ENCODE measurements around the gene OPN4. TPM values are rescaled to one million over a fixed set of nuclear protein-coding genes. Genes with fewer than 3 reads are reported as not detected.
"Not testable (repeated sequence)": the region's sequence is repeated elsewhere in the genome, so short reads cannot be mapped to it uniquely, and the experiment has no call there.

OPN4 gene
- total RNA-seq = not detected
- polyA plus RNA-seq = 0.13 TPM

- Histone ChIP-seq H3K4me1 (ENCODE audit: insufficient read depth) (no peaks in the 10 kb centered on the region), H3K27ac (ENCODE audit: low read depth) (no peak within 1 kb of the TSS), H3K36me3 (ENCODE audit: insufficient read depth) (no peaks in the 10 kb centered on the region), H3K4me3 (ENCODE audit: low read depth, low read length) (no peak within 1 kb of the TSS)
- no peak for DNase-seq (ENCODE audit: extremely low spot score)
- 95% methylated on average over 17 of the region's 17 CpGs for WGBS
These were observed at the start of gene OPN4 for GRCh38 chr10:86654411-86655172. TSS of gene OPN4 (plus strand) at chr10:86654547. CDS start at chr10:86654784, 237 bp downstream.

GRCh38 chr10:86607674-86608073 is 46.7 kb upstream of the OPN4 start:
- Histone ChIP-seq H3K4me3 (ENCODE audit: low read depth, low read length) (no peak overlapping the region), H3K27ac (ENCODE audit: low read depth) (no peak overlapping the region), H3K4me1 (ENCODE audit: insufficient read depth) (no peaks in the 10 kb centered on the region), H3K36me3 (ENCODE audit: insufficient read depth) (no peaks in the 10 kb centered on the region)
- DNase-seq (ENCODE audit: extremely low spot score) = no peak

DNA sequence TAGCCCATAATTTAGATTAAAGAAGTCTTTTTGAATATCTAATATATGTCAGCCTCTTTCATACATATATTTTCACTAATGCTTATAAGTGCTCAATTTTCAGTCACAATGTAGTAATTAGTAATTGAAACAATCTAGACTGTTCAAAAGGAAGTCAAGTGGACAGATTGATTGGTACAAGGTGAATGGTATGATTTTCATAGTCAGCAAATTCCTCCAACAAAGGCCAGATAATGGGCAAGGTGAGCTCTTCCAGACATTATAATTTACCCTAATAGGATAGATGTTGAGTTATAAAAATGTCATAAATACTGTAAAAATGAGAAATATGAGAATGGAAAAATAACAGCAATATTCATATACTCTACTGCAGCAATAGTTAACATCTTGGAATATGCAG is 44.4 kb upstream of the OPN4 start:
- no peaks in the 10 kb centered on the region for H3K36me3 ChIP-seq (ENCODE audit: insufficient read depth)
- H3K4me1 ChIP-seq (ENCODE audit: insufficient read depth) = no peaks in the 10 kb centered on the region
- H3K4me3 ChIP-seq (ENCODE audit: low read depth, low read length) = no peak overlapping the region
- H3K27ac ChIP-seq (ENCODE audit: low read depth) = no peak overlapping the region
- no peak for DNase-seq (ENCODE audit: extremely low spot score)

- H3K4me3 ChIP-seq (ENCODE audit: low read depth, low read length) = no peak overlapping the region
- no peak overlapping the region for H3K27ac ChIP-seq (ENCODE audit: low read depth)
- H3K36me3 ChIP-seq (ENCODE audit: insufficient read depth) = no peaks in the 10 kb centered on the region
- 95% methylated on average over 1 of the region's 1 CpG for WGBS
- DNase-seq (ENCODE audit: extremely low spot score) = no peak
- no peaks in the 10 kb centered on the region for H3K4me1 ChIP-seq (ENCODE audit: insufficient read depth)
These were observed 43.0 kb upstream of the OPN4 start for GRCh38 chr10:86611386-86611785.

DNA sequence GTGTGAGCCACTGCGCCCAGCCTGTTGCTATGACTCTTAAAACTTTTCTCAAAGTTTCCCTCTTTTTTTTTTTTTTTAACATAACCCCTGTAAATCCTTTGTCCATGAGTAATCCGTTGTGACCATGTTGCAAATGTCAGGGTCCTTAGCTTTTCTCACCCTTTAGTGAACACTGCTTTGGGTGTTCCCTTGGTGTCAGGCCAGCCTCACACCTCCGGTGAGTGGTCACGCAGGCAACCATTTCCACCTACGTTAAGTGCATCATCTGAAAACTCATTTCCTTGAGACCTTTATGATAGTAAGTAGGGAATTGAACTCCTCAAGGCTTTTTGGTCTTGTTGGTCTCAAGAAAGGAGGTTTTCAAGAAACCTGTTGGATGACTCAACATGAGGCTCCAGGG is 41.3 kb upstream of the OPN4 start:
- 76% methylated on average over 5 of the region's 5 CpGs for WGBS
- no peaks in the 10 kb centered on the region for H3K36me3 ChIP-seq (ENCODE audit: insufficient read depth)
- no peaks in the 10 kb centered on the region for H3K4me1 ChIP-seq (ENCODE audit: insufficient read depth)
- no peak overlapping the region for H3K4me3 ChIP-seq (ENCODE audit: low read depth, low read length)
- H3K27ac ChIP-seq (ENCODE audit: low read depth) = no peak overlapping the region
- DNase-seq (ENCODE audit: extremely low spot score) = no peak

DNA sequence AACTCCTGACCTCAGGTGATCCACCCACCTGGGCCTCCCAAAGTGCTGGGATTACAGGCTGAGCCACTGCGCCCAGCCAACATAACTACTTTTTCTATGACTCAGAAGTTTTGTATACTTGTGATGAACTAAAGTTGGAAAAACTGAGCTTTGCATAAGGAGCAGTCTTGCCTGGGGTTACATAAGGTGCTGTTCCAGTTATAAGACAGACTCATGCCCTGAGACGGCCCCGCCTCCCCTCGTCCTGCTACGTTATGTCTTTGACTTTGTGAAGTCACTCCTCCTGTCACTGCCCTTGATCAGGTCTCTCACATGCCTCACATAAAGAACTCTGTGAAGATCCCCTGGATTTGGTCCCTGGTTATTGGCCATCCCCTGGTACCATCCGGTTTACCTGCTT is 40.4 kb upstream of the OPN4 start:
- no peak overlapping the region for H3K4me3 ChIP-seq (ENCODE audit: low read depth, low read length)
- H3K36me3 ChIP-seq (ENCODE audit: insufficient read depth) = no peaks in the 10 kb centered on the region
- H3K4me1 ChIP-seq (ENCODE audit: insufficient read depth) = no peaks in the 10 kb centered on the region
- DNase-seq (ENCODE audit: extremely low spot score) = no peak
- 80% methylated on average over 6 of the region's 6 CpGs for WGBS
- no peak overlapping the region for H3K27ac ChIP-seq (ENCODE audit: low read depth)

DNA sequence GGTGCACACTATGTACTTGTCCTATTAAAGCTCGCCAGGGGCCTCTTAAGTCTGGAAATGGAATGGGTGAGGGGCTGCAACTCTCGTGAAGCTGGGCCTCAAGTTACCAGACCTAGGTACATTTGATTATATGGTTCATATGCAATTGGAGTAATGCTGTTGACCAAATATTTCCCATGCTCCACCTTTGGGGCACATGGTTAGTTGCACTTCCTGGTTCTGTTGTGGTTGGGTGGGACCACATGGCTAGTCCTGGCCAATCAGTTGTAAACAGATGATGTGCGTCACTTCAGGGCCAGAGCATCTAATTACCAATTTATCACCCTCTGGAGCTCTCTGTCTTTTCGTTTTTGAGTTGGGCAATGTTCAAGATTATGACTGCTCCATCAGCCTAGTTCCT is 39.5 kb upstream of the OPN4 start:
- WGBS = 83% methylated on average over 4 of the region's 4 CpGs
- no peaks in the 10 kb centered on the region for H3K36me3 ChIP-seq (ENCODE audit: insufficient read depth)
- no peaks in the 10 kb centered on the region for H3K4me1 ChIP-seq (ENCODE audit: insufficient read depth)

GRCh38 chr10:86617278-86617677 is 37.1 kb upstream of the OPN4 start:
- not testable (repeated sequence) for H3K4me1 ChIP-seq (ENCODE audit: insufficient read depth); H3K36me3 ChIP-seq (ENCODE audit: insufficient read depth); H3K4me3 ChIP-seq (ENCODE audit: low read depth, low read length); DNase-seq (ENCODE audit: extremely low spot score); H3K27ac ChIP-seq (ENCODE audit: low read depth)
- WGBS = 81% methylated on average over 2 of the region's 2 CpGs

More for the DNA sequence above, 39.5 kb upstream of the OPN4 start:
- Histone ChIP-seq H3K4me3 (ENCODE audit: low read depth, low read length) (no peak overlapping the region), H3K27ac (ENCODE audit: low read depth) (no peak overlapping the region)
- no peak for DNase-seq (ENCODE audit: extremely low spot score)

DNA sequence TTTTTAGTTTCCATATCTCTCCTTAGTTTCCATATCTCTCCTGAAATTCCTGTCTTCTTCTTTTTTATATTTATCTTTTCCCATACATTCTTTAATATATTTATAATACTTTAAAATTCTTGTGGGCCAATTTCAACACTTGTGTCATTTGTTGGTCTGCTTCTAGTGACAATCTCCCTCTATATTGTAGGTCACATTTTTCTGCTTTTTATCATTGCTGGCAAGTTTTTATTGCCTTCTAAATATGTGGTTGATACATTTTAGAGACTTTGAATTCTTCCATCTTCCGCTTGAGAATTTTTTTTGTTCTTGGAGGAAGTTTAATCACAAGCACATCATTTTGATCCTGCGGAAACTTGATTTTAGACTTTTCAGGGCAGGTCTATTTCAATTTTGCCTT is 26.0 kb upstream of the OPN4 start:
- no peak overlapping the region for H3K27ac ChIP-seq (ENCODE audit: low read depth)
- no peaks in the 10 kb centered on the region for H3K4me1 ChIP-seq (ENCODE audit: insufficient read depth)
- 74% methylated on average over 2 of the region's 2 CpGs for WGBS
- H3K36me3 ChIP-seq (ENCODE audit: insufficient read depth) = no peaks in the 10 kb centered on the region
- no peak overlapping the region for H3K4me3 ChIP-seq (ENCODE audit: low read depth, low read length)
- DNase-seq (ENCODE audit: extremely low spot score) = no peak

GRCh38 chr10:86630079-86630478 is 24.3 kb upstream of the OPN4 start:
- H3K4me1 ChIP-seq (ENCODE audit: insufficient read depth) = no peaks in the 10 kb centered on the region
- no peak overlapping the region for H3K27ac ChIP-seq (ENCODE audit: low read depth)
- H3K4me3 ChIP-seq (ENCODE audit: low read depth, low read length) = no peak overlapping the region
- no peak for DNase-seq (ENCODE audit: extremely low spot score)
- H3K36me3 ChIP-seq (ENCODE audit: insufficient read depth) = no peaks in the 10 kb centered on the region
- 11% methylated on average over 2 of the region's 2 CpGs for WGBS

GRCh38 chr10:86632009-86632800 is 22.1 kb upstream of the OPN4 start:
- Histone ChIP-seq H3K27ac (ENCODE audit: low read depth) (no peak overlapping the region), H3K4me1 (ENCODE audit: insufficient read depth) (no peaks in the 10 kb centered on the region), H3K4me3 (ENCODE audit: low read depth, low read length) (peak overlapping the region; percentile 45), H3K36me3 (ENCODE audit: insufficient read depth) (no peaks in the 10 kb centered on the region)
- DNase-seq (ENCODE audit: extremely low spot score) = no peak
- WGBS = 13% methylated on average over 49 of the region's 49 CpGs

DNA sequence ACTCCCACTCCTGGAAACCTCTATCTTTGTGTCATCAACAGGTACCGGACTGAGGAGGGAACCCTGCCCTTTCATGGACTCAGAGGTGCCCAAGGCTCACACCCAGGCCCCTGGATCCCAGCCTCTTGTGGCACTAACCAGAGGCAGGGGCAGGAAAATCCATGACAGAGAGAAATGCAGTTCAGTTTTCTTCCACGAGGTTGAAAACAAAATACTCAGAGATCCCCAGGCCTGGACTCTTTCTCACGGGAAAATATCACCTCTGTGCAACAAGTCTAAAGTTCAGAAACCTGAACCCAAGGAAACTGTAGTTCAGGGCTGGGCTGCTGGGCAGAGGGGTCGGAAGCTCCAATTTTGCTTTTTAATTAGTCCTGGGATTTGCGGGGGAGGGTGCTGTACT is 21.4 kb upstream of the OPN4 start:
- Histone ChIP-seq H3K27ac (ENCODE audit: low read depth) (no peak overlapping the region), H3K36me3 (ENCODE audit: insufficient read depth) (no peaks in the 10 kb centered on the region), H3K4me3 (ENCODE audit: low read depth, low read length) (no peak overlapping the region), H3K4me1 (ENCODE audit: insufficient read depth) (no peaks in the 10 kb centered on the region)
- DNase-seq (ENCODE audit: extremely low spot score) = no peak
- WGBS = 68% methylated on average over 5 of the region's 5 CpGs

DNA sequence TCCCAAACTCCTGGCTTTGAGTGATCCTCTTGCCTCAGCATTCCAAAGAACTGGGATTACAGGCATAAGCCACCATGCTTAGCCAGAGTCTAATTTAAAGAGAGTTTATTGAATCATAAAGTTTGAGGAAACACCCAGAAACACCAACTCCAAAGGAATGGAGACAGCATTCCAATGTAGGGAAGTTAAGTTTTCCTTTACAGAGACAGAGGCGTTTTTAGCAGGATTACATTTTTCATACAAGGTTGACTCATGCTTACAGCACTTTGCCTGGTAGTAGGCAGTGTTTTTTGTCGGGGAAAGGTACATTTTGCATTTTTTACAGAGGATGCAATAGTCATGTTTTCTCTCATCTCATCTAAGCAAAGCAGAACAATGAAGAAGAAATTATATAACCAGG is 18.9 kb upstream of the OPN4 start:
- H3K4me3 ChIP-seq (ENCODE audit: low read depth, low read length) = no peak overlapping the region
- WGBS = 47% methylated on average over 2 of the region's 2 CpGs
- H3K4me1 ChIP-seq (ENCODE audit: insufficient read depth) = no peaks in the 10 kb centered on the region
- H3K36me3 ChIP-seq (ENCODE audit: insufficient read depth) = no peaks in the 10 kb centered on the region
- no peak overlapping the region for H3K27ac ChIP-seq (ENCODE audit: low read depth)
- DNase-seq (ENCODE audit: extremely low spot score) = no peak

DNA sequence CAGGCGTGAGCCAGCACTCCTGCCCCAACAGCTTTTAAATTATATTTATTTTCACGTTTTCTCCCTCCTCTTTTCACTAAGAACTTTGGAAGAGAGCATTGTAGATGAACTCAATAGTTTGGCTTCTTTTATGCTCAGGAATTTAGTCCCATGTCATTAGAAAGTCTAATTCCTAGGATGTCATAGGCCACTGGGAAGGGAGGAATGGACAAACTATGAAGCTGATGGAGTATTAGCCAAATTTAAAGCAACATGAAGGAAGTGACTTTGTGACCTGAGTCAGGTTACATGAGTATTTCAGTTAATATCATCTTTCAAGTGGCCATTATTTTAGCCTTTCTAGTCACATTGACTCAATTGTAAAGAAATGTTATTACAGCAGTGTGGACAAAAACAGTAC is 18.0 kb upstream of the OPN4 start:
- Histone ChIP-seq H3K4me3 (ENCODE audit: low read depth, low read length) (no peak overlapping the region), H3K27ac (ENCODE audit: low read depth) (no peak overlapping the region), H3K4me1 (ENCODE audit: insufficient read depth) (no peaks in the 10 kb centered on the region), H3K36me3 (ENCODE audit: insufficient read depth) (no peaks in the 10 kb centered on the region)
- 83% methylated on average over 2 of the region's 2 CpGs for WGBS
- no peak for DNase-seq (ENCODE audit: extremely low spot score)

Data from urinary bladder (tissue), 4 donors.